SU-DHL-6 (cell line): ENCODE data around the gene RNF14.

Experiments used
- H2AFZ ChIP-seq: fragments of 200-600 bp; sonication (generic); 2 replicates; pipeline ENCODE4 v1.6.1; 2014; ENCODE audit warnings: low read depth, mild to moderate bottlenecking, moderate library complexity, mixed read lengths, antibody characterized with exemption, low read length; ENCODE audit not compliant: severe bottlenecking
- H3F3A ChIP-seq: fragments of 200-600 bp; shearing (Covaris generic); 2 replicates; pipeline ENCODE4 v1.6.0; 2016; ENCODE audit warnings: antibody characterized with exemption, mild to moderate bottlenecking; ENCODE audit not compliant: insufficient read depth
- H3K27ac ChIP-seq: fragments of 200-600 bp; sonication (generic); 2 replicates; pipeline ENCODE4 v1.5.1; 2016; ENCODE audit warnings: low read depth, mild to moderate bottlenecking, low read length, moderate library complexity, mixed read lengths
- H3K27me3 ChIP-seq: fragments of 200-600 bp; sonication (generic), shearing (Covaris generic); 2 replicates; pipeline ENCODE4 v1.6.0; 2014; ENCODE audit warnings: mild to moderate bottlenecking, low read length
- H3K36me3 ChIP-seq: fragments of 200-600 bp; sonication (generic); 2 replicates; pipeline ENCODE4 v1.6.1; 2014; ENCODE audit warnings: mild to moderate bottlenecking, low read length, mixed read lengths
- H3K4me2 ChIP-seq: fragments of 300-600, 200-600 bp; shearing (Covaris generic), sonication (generic); 2 replicates; pipeline ENCODE4 v1.6.0; 2014; ENCODE audit warnings: low read length, low read depth, mild to moderate bottlenecking; ENCODE audit not compliant: poor library complexity, severe bottlenecking
- H3K4me3 ChIP-seq: fragments of 200-600 bp; sonication (generic); 2 replicates; pipeline ENCODE4 v1.5.1; 2014; ENCODE audit warnings: antibody characterized with exemption, low read length, mild to moderate bottlenecking, mixed read lengths; ENCODE audit not compliant: insufficient read depth, poor library complexity, severe bottlenecking
- H3K79me2 ChIP-seq: fragments of 200-600 bp; sonication (generic); 2 replicates; pipeline ENCODE4 v1.6.1; 2014; ENCODE audit warnings: mild to moderate bottlenecking, low read length, moderate library complexity; ENCODE audit not compliant: insufficient read depth
- H3K9ac ChIP-seq: fragments of 200-600 bp; sonication (generic); 2 replicates; pipeline ENCODE4 v1.7.0; 2014; ENCODE audit warnings: mild to moderate bottlenecking, low read length
- H3K9me2 ChIP-seq: fragments of 200-600 bp; sonication (generic); replicated peaks from 2 replicates; pipeline ENCODE4 v1.6.1; 2014; ENCODE audit warnings: low read length; ENCODE audit not compliant: insufficient read depth
- H3K9me3 ChIP-seq: fragments of 200-600 bp; sonication (generic); 2 replicates; pipeline ENCODE4 v1.6.1; 2014; ENCODE audit warnings: low read length, mixed read lengths; ENCODE audit not compliant: insufficient read depth
- H4K20me1 ChIP-seq: fragments of 200-600 bp; sonication (generic); 2 replicates; pipeline ENCODE4 v1.6.1; 2014; ENCODE audit warnings: low read depth, mild to moderate bottlenecking, antibody characterized with exemption, low read length, moderate library complexity, mixed read lengths
- EZH2phosphoT487 ChIP-seq: fragments of 200-600 bp; sonication (generic), shearing (Covaris generic); conservative IDR thresholded peaks from 2 replicates; pipeline ENCODE4 v1.6.1; 2018; ENCODE audit warnings: mild to moderate bottlenecking, antibody characterized with exemption, low read length, moderate library complexity, mixed read lengths
- TF ChIP-seq, protein P1 (sequence below): fragments of 200-600 bp; sonication (generic); IDR thresholded peaks from one replicate; pipeline ENCODE4 v1.5.1; 2017; ENCODE audit warnings: antibody characterized with exemption, mild to moderate bottlenecking, low read length, moderate library complexity; ENCODE audit not compliant: insufficient read depth, poor library complexity, severe bottlenecking

The RNF14 gene

DNA sequence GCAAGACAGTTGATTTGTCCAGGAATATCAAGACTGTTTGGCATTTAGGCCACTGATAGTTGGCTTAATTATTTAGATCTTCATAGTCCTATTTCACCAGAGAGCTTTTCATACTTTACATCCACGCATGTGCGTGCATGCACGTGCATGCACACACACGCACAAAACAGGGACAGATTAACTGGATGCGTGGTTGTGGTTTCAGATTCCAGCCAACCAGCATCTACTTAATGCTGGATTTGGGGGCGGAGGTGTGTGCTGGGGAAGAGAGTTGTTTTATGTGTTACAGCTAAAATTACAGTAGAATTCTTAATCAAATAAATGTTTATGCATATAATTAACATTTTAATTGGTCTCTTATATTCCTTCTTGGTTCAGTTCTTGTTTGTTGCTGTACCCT, 7.3 kb downstream of the RNF14 start:
- Histone ChIP-seq H4K20me1 (no peaks in the 10 kb centered on the region), H3K27ac (no peak overlapping the region), H3K4me2 (no peak overlapping the region), H3K79me2 (no peaks in the 10 kb centered on the region), H3F3A (no peaks in the 10 kb centered on the region), H3K4me3 (no peak overlapping the region), H3K9ac (no peak overlapping the region), H3K27me3 (no peaks in the 10 kb centered on the region), H3K9me3 (no peaks in the 10 kb centered on the region), H3K36me3 (peaks cover 11% of the 10 kb centered on the region), H2AFZ (no peak overlapping the region), H3K9me2 (no peaks in the 10 kb centered on the region)
- TF ChIP-seq, protein P1, sequence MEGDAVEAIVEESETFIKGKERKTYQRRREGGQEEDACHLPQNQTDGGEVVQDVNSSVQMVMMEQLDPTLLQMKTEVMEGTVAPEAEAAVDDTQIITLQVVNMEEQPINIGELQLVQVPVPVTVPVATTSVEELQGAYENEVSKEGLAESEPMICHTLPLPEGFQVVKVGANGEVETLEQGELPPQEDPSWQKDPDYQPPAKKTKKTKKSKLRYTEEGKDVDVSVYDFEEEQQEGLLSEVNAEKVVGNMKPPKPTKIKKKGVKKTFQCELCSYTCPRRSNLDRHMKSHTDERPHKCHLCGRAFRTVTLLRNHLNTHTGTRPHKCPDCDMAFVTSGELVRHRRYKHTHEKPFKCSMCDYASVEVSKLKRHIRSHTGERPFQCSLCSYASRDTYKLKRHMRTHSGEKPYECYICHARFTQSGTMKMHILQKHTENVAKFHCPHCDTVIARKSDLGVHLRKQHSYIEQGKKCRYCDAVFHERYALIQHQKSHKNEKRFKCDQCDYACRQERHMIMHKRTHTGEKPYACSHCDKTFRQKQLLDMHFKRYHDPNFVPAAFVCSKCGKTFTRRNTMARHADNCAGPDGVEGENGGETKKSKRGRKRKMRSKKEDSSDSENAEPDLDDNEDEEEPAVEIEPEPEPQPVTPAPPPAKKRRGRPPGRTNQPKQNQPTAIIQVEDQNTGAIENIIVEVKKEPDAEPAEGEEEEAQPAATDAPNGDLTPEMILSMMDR, result no peak
- TF ChIP-seq EZH2phosphoT487, result no peak

DNA sequence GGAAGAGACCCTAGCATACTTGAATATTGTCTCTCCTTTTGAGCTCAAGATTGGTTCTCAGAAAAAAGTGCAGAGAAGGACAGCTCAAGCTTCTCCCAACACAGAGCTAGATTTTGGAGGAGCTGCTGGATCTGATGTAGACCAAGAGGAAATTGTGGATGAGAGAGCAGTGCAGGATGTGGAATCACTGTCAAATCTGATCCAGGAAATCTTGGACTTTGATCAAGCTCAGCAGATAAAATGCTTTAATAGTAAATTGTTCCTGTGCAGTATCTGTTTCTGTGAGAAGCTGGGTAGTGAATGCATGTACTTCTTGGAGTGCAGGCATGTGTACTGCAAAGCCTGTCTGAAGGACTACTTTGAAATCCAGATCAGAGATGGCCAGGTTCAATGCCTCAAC, 9.5 kb downstream of the RNF14 start:
- no peak overlapping the region for H3K4me2 ChIP-seq
- H3F3A ChIP-seq, result no peaks in the 10 kb centered on the region
- no peak overlapping the region for H2AFZ ChIP-seq
- H3K79me2 ChIP-seq, result no peaks in the 10 kb centered on the region
- no peaks in the 10 kb centered on the region for H3K27me3 ChIP-seq
- H3K9me3 ChIP-seq, result no peaks in the 10 kb centered on the region
- H3K9ac ChIP-seq, result no peak overlapping the region
- H3K4me3 ChIP-seq, result no peak overlapping the region
- no peak for TF ChIP-seq EZH2phosphoT487
- TF ChIP-seq, protein P1, result no peak
- no peaks in the 10 kb centered on the region for H4K20me1 ChIP-seq
- H3K9me2 ChIP-seq, result no peaks in the 10 kb centered on the region
- peaks cover 15% of the 10 kb centered on the region for H3K36me3 ChIP-seq
- H3K27ac ChIP-seq, result no peak overlapping the region

DNA sequence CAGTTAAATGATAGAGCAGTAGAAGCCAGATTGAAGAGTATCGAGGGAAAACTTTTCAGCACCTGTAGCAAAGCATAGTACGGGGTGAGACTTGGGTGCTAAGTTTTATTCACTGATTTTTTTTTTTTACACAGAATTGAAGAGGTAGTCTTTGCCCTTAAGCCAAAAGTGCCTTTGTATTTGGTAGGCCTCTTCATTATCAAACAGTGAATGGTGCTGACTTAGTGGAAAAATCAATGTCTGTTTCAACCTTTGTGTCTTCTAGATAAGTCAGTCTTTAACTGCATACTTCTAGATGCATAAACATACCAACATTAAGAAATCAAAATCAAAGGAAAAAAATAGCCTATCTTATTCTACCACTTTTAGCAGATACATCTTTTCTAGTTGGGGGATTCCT, 13.7 kb downstream of the RNF14 start:
- Histone ChIP-seq H3K4me3 (no peak overlapping the region), H3K9me3 (no peaks in the 10 kb centered on the region), H3K79me2 (no peaks in the 10 kb centered on the region), H3K4me2 (no peak overlapping the region), H3K27me3 (no peaks in the 10 kb centered on the region), H3K9me2 (no peaks in the 10 kb centered on the region), H3F3A (no peaks in the 10 kb centered on the region), H3K36me3 (peaks cover 20% of the 10 kb centered on the region; the same call in 1 of the 2 replicates), H4K20me1 (no peaks in the 10 kb centered on the region), H3K9ac (no peak overlapping the region), H3K27ac (no peak overlapping the region), H2AFZ (no peak overlapping the region)
- TF ChIP-seq, protein P1, result no peak
- no peak for TF ChIP-seq EZH2phosphoT487
